Caki2 (cell line): ENCODE measurements around the gene ACOX3. TPM values are rescaled to one million over a fixed set of nuclear protein-coding genes. Genes with fewer than 3 reads are reported as not detected.

Source experiments
- DNase-seq: peaks from one replicate; pipeline ENCODE4 v3.0.0-alpha.2; 2015; ENCODE audit warnings: low read depth
- in situ Hi-C: cut with HindIII; loops from 2 replicates; pipeline ENCODE4 v1.10.0; 2016; ENCODE audit warnings: low sequenced_read_pairs, low pct_unique_long_range_greater_than_20kb, mixed read lengths
- total RNA-seq: library from RNA; depleted of rRNA; stranded (reverse); fragments of >200 nt; shearing (Covaris generic); gene quantifications from 2 replicates; pipeline ENCODE4 v1.2.3, GENCODE V29; 2014; ENCODE audit warnings: low replicate concordance

The ACOX3 gene
- total RNA-seq, 1 experiment from 2014 or later = 7.3 TPM

DNA sequence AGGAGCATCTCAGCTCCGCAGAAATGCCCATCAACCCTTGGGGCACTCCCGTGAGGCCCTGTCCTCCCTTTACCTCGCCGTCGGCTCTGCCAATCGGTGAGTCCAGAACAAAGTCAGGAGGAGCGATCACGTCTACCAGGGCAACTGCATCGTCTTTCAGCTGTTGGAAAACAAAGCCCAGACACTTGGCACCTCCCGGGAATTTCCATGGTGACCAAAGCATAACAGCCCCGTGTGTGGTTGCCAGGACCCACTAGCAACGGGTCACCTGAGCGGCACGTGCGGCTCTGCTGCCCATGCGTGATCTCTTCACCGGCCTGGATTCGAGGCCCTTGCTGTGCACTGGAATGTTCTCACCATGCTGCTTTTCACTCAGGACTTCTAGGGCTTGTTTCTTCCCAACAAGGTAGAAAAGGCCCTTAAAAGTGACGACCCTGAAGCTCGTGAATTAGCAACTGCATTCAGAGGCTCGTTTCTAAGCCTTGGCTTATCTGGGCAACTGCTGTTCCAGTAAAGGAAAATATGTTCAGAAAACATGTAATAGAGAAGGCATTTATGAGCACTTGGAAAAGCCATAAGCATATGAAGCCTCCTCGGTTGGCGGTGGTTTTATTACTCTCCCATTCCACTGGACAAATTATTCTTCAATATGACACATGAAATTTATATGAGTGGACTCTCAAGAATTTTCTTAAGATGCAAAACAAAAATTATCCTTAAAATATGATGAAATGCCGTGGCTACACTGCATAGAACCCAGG lies 69.5 kb downstream of the ACOX3 start:
- in situ Hi-C loops = no loop called here
- DNase-seq = peak; percentile 25

GRCh38 chr4:8370106-8370787 lies 70.3 kb downstream of the ACOX3 start:
- in situ Hi-C loops = no loop called here
- no peak for DNase-seq

DNA sequence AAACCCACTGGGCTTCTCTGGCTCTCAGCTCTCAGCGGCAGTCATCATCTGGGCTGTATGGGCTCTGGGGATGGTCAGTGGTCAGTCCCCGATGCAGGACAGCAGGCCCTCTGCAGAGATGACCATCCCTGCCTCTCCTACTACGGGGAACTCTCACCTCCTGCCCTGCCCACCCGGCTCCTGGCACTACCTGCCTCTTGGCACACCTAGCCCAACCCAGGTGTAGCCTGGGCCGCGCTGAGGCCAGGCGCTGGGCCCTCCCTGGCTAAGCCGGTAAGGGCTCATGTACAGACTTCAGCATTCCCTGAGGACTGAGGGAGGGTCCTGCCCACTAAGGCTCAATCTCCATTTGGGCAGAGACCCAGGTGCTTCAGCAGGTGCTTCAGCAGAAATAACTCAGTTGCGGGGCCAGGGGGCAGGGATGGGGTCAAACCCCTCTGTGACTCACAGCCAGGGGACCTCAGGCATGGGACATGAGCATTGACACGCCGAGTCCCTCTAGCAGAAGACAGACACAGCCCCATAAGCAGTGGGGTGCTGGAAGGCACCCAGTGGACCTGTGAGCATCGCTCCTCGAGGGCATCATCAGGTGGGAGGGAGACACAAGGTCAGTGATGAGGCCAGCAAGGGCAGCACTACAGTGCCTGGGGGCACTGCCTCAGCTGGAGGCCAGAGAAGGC lies 71.0 kb downstream of the ACOX3 start:
- in situ Hi-C loops = no loop called here
- DNase-seq = no peak

DNA sequence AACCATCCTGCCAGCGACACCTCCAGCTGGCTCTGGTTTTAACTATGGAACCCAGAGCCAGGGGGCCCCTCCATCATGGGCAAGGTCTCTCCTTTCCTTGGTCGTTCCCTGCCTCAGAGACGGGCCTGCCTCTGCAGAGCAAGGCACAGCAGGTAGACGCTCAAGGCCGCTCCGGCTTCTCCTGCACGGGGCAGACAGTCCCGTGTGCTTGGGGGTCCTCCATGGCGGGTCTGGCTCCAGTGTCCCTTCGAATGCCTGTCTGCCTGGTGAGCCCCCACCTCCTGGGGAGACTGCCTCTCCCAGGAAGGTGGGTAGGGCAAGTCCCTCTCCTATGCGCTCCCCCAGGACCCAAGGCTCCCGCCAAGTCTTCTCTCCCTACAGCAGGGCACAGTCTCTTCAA lies 71.5 kb downstream of the ACOX3 start:
- no peak for DNase-seq
- in situ Hi-C loops = no loop called here

GRCh38 chr4:8368061-8368481 lies 72.5 kb downstream of the ACOX3 start:
- in situ Hi-C loops = no loop called here
- no peak for DNase-seq

DNA sequence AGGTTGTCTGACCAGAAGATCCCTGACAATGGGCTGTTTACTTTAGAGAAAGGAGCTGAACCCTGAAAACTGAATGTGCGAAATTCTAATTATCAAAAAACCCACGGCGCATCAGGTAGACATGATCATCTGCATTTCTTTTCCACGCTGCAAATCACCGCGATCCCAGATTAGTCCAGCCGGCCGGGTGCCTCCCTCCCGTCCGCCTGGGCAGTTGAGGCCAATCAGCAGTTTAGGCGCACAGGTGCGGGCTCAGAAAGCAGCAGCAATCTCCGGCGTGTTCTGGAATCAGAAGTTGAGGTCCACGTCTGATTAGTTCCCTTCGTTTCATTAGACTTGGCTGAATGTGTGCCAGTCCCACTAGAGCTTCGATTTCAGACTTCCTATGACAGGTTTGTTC lies 73.9 kb downstream of the ACOX3 start:
- no peak for DNase-seq
- in situ Hi-C loops = no loop called here

GRCh38 chr4:8365951-8366350 lies 74.6 kb downstream of the ACOX3 start:
- no peak for DNase-seq
- in situ Hi-C loops = no loop called here

- in situ Hi-C loops = no loop called here
- DNase-seq = no peak
Observed at GRCh38 chr4:8365353-8365752, 75.2 kb downstream of the ACOX3 start.

GRCh38 chr4:8364848-8365350 lies 75.6 kb downstream of the ACOX3 start:
- DNase-seq = no peak
- in situ Hi-C loops = no loop called here

DNA sequence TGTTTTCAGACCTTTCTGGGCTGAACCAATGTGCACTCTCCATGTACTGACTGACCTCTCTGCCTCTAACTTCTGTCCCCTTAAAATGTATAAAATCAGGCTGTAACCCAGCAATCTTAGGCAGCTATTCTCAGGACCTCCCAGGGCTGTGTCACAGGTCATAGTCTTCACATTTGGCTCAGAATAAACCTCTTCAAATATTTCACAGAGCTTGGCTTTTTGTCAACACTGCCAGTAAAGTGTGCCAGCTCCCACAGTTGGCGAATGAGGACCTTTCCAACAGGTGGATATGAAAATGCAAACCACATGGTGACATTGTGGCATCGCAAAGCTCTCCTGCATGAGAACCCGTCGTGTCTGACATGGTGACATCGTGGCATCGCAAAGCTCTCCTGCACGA lies 76.4 kb downstream of the ACOX3 start:
- no peak for DNase-seq
- in situ Hi-C loops = no loop called here

- in situ Hi-C loops = no loop called here
- DNase-seq = no peak
Observed at GRCh38 chr4:8362483-8362882, 78.0 kb downstream of the ACOX3 start.

DNA sequence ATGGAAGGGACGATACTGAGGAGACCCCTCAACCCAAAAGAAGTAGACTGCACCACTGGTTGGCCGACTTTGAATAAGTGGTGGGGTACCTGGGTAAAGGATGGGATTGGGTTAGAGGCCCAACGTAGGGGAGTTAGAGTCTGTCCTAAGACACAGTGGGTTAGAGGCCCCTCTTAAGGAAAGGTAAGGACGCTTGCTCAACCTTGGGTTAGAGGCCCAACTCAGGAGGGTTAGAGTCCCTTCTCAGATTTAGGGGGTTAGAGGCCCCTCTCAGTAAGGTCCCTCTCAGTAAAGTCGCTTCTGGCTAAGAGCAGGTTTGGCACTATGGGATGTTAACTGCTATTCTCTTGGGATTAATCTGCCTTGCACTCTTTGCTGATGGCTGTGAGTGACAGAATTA lies 81.3 kb downstream of the ACOX3 start:
- in situ Hi-C loops = no loop called here
- no peak for DNase-seq

DNA sequence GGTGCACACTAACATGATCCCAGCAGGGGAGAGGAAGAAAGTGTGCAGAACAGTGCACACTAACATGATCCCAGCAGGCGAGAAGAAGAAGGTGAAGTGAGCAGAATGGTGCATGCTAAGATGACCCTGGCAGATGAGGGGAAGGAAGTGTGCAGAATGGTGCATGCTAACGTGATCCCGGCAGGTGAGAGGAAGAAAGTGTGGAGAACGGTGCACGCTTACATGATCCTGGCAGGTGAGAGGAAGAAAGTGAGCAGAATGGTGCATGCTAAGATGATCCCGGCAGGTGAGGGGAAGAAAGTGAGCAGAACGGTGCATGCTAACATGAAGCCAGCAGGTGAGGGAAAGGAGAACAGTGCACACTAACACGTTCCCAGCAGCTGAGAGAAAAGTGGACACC lies 83.7 kb downstream of the ACOX3 start:
- in situ Hi-C loops = no loop called here

GRCh38 chr4:8355864-8356565 lies 84.5 kb downstream of the ACOX3 start:
- no peak for DNase-seq
- in situ Hi-C loops = no loop called here

More for the DNA sequence above, 83.7 kb downstream of the ACOX3 start:
- no peak for DNase-seq

DNA sequence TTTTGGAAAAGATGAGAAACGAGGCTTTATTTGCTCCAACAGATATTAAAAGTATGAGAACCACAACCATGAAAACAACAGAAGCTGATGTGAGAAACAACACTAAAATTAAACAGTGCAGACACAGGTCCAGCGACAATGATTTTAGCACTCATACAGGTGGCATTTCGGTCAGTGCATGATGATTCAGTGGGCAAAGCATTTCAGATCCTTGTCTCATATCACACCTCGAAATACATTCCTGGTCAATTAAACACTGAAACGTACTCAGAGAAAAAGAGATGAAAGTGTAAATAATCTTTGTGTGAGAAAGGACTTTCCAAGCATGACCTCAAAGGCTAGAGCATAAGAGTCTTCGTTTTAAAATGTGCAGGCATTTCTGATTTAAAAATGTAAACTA lies 85.2 kb downstream of the ACOX3 start:
- in situ Hi-C loops = no loop called here
- DNase-seq = no peak

DNA sequence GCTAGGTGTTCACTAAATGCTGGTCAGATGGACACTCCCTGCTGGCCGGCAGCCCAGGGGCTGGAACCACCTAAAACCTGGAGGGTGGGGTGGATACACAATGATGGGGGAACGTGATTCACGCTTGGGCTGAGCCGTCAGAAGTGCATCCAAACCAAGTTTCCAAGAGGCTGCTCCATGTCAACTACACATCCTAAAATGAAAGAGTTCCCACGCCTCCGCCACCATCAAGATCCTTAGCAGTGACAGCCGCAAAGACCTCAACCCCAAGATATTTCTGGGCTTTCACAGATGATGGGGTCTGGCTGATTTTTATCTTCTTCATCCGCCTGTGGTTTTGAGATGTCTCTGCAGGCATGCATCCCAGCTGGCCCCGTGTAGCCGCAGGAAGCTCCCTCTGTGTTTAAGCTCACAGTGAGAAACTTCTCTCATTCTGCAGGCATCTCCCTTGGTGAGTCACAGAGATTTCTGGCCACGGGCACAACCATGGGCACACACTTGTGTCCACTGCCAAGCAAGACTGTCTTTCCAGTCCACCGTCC lies 86.5 kb downstream of the ACOX3 start:
- DNase-seq = no peak
- in situ Hi-C loops = no loop called here

DNA sequence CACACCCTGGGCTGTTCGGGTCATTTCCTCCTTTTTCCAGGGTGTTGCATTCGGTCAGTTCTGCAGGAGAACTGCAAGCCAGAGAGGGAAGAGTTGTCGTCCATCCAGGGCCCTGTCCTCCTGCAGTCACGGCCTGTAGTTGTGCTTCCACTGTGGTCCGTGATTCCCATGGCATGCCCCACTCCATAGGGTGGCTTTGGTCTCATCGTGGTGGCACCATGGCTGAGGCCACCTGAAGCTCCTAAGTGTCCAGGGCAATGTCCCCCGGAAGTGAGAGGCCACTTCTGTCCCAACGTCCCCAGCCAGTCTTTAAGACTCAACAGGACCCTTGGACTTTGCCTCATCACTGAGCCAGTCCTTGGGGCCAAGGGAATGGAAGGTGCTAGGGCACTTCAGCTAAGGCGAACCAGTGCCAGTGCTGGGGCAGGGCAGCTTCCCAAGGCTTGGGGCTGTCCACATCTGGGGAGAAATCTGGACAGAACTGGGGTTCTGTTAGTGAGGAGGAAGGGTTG lies 87.3 kb downstream of the ACOX3 start:
- DNase-seq = no peak
- in situ Hi-C loops = no loop called here
